ENCODE measurements around the gene TMEM54. TPM values are rescaled to one million over a fixed set of nuclear protein-coding genes. Genes with fewer than 3 reads are reported as not detected.

TMEM54 gene
- total RNA-seq (2011; cell fraction: chromatin; rRNA removed; ENCODE audit: low replicate concordance): 2.4 and 10.2 TPM in 2 replicates
- 19.3 and 19.7 TPM in 2 replicates for total RNA-seq (2011; cell fraction: nucleolus; rRNA removed)
- 14.0 and 21.6 TPM in 2 replicates for total RNA-seq (2011; cell fraction: nucleoplasm; rRNA removed)
- 12.8 and 14.5 TPM in 2 replicates for total RNA-seq (2014; rRNA removed)
- total RNA-seq (2014; rRNA removed; fragmentation: Illumina TruSeq; extraction: Trizol): 1.2 and 2.1 TPM in 2 replicates
- 3.8 TPM in 2 replicates for total RNA-seq (2015; rRNA removed; fragmentation: Illumina TruSeq; extraction: Trizol)
- total RNA-seq (2021): 13.1 and 15.1 TPM in 2 replicates
- polyA plus RNA-seq (2011; rRNA removed): 16.2 and 31.0 TPM in 2 replicates
- polyA plus RNA-seq (2011; cell fraction: cytosol; rRNA removed): 75.0 and 104 TPM in 2 replicates
- 24.7 and 26.3 TPM in 2 replicates for polyA plus RNA-seq (2011; cell fraction: nucleus; rRNA removed)
- 26.4 and 45.9 TPM in 2 replicates for polyA plus RNA-seq (2012)
- 8.2 and 11.8 TPM in 2 replicates for polyA plus RNA-seq (2014; fragmentation: Illumina TruSeq; extraction: Trizol)
- 1 to 10 TPM in 1 of 2 experiments, under 1 TPM in 1; 1.00 to 1.7 TPM for polyA plus RNA-seq (2014; fragmentation: Nextera tagmentation; extraction: Ambion mirVana)
- polyA plus RNA-seq (2014; rRNA removed): 9.8 and 13.3 TPM in 2 replicates
- polyA minus RNA-seq (2011; rRNA and poly(A)+ RNA removed): 5.4 and 6.5 TPM in 2 replicates
- polyA minus RNA-seq (2011; cell fraction: cytosol; rRNA and poly(A)+ RNA removed): 8.6 and 15.1 TPM in 2 replicates
- 4.2 TPM in 2 replicates for polyA minus RNA-seq (2011; cell fraction: nucleus; rRNA and poly(A)+ RNA removed)
- percentile 50 among the genes with signal in this experiment for Bru-seq, nascent RNA
- percentile 39 among the genes with signal in this experiment for BruChase-seq, experiment 1, labeled RNA remaining after a 2-hour chase
- BruChase-seq, experiment 2, labeled RNA remaining after a 6-hour chase: percentile 42 among the genes with signal in this experiment
- long read RNA-seq, experiment 1, transcript TMEM54-202 (6 exons, 999 nt): major isoform, 19 of 28 reads
- long read RNA-seq, experiment 1, partial matches to known transcripts: 0 of 28 reads
- long read RNA-seq, experiment 1, other reads (novel, unspliced or antisense): 5 of 28 reads
- long read RNA-seq, experiment 2, transcript TMEM54-202 (6 exons, 999 nt): major isoform, 9 of 11 reads
- long read RNA-seq, experiment 2, partial matches to known transcripts: 1 of 11 reads
- long read RNA-seq, experiment 2, other reads (novel, unspliced or antisense): 0 of 11 reads
- long read RNA-seq, experiment 3, partial matches to known transcripts: 0 of 1 reads
- long read RNA-seq, experiment 3, other reads (novel, unspliced or antisense): 0 of 1 reads

- CTCF ChIA-PET (ENCODE audit: low intra/inter-chr PET ratio): no interaction called here
- H4K20me1 ChIP-seq (replicated peaks; ENCODE audit: control insufficient read depth, insufficient read depth, low read length): peaks cover 17% of the 10 kb centered on the region
- intact Hi-C loops (cut with micrococcal nuclease): no loop called here
- DNase-seq (ENCODE audit: extremely low read depth in 1 of 4, low spot score in 3 of 4): peak; percentile 69 to 96 (median 90)
- H3K79me2 ChIP-seq (ENCODE audit: control insufficient read depth, insufficient read depth, low read length): no peaks in the 10 kb centered on the region
- no peak for FAIRE-seq
- no peaks in the 10 kb centered on the region for H3K36me3 ChIP-seq (ENCODE audit: control insufficient read depth, insufficient read depth, low read length)
- H3K4me3 ChIP-seq: peak within 1 kb of the TSS; percentile 49
- WGBS (ENCODE audit: insufficient coverage, low coverage, missing lambda C conversion rate): 4% methylated on average over 45 of the region's 92 CpGs
- ATAC-seq: peak; percentile 88
- no peak within 1 kb of the TSS for H3K27ac ChIP-seq (ENCODE audit: extremely low read depth, low read depth, low read length)
- POLR2A ChIA-PET: no interaction called here
- TSS peak; percentile 56 for BruUV-seq (replicated peaks)
- peaks cover 6 to 15% of the 10 kb centered on the region in 2 experiments; a peak in 4 of 5 replicates for H3K4me1 ChIP-seq (replicated peaks in 1 of 2; ENCODE audit: control insufficient read depth in 2 of 2, insufficient read depth in 2 of 2, low read length in 2 of 2)
- H3K9me3 ChIP-seq (replicated peaks; ENCODE audit: control insufficient read depth, insufficient read depth, low read depth, low read length): no peaks in the 10 kb centered on the region
- no peaks in the 10 kb centered on the region for H3K9me1 ChIP-seq (ENCODE audit: control insufficient read depth, insufficient read depth, low read length)
- H2AFZ ChIP-seq (ENCODE audit: low read depth, low read length): peak within 1 kb of the TSS; percentile 74
- H3K4me2 ChIP-seq (ENCODE audit: insufficient read depth, low read length): peak within 1 kb of the TSS; percentile 67
- peak within 1 kb of the TSS; percentile 47 to 89; a peak in 3 of 4 replicates for H3K9ac ChIP-seq (ENCODE audit: insufficient read depth in 1 of 2, low read depth in 2 of 2, low read length in 2 of 2)
- in situ Hi-C loops (cut with MboI): no loop called here
- H3K27me3 ChIP-seq (ENCODE audit: control insufficient read depth in 2 of 2, insufficient read depth in 2 of 2, low read length in 2 of 2): peaks cover 9 to 61% of the 10 kb centered on the region in 2 experiments
- TF ChIP-seq GTF2E2 (tag; IDR thresholded peaks at IDR 0.05) (no peak), MYC (IDR thresholded peaks at IDR 0.05; ENCODE audit: low read depth, low read length) (0 out of 2 replicates have a peak, but pooled peaks have one; percentile 36), MYC (CRISPR knock-in tag; IDR thresholded peaks at IDR 0.05; ENCODE audit: borderline replicate concordance, low read depth) (no peak), POLR2G (IDR thresholded peaks at IDR 0.05; ENCODE audit: low read depth, low read length) (peak; percentile 65), HMGN3 (IDR thresholded peaks at IDR 0.05; ENCODE audit: borderline replicate concordance, extremely low read depth, insufficient read length, low read depth, low read length) (peak; percentile 55), ZNF639 (CRISPR knock-in tag; conservative IDR thresholded peaks at IDR 0.05 in 1 of 2, IDR thresholded peaks at IDR 0.05 in 1 of 2) (peak in 1 of 2 experiments; percentile 84; a peak in 1 of 4 replicates), MEF2A (IDR thresholded peaks at IDR 0.05; ENCODE audit: control insufficient read depth, low read depth, low read length) (no peak), HNRNPL (IDR thresholded peaks at IDR 0.05; ENCODE audit: low read depth, low read length) (no peak), PHF8 (IDR thresholded peaks at IDR 0.05; ENCODE audit: borderline replicate concordance, low read length) (peak; percentile 83; the same call in 1 of the 2 replicates), ZNF511 (CRISPR knock-in tag; IDR thresholded peaks at IDR 0.05) (0 out of 2 replicates have a peak, but pooled peaks have one; percentile 20), ZFP36 (IDR thresholded peaks at IDR 0.05; ENCODE audit: low read depth, low read length, partially characterized antibody) (peak; percentile 76)
Observed at GRCh38 chr1:32900956-32901822, at the start of gene TMEM54. Gene TMEM54, minus strand, starts transcription at chr1:32901389. Its CDS starts 151 bp downstream, at chr1:32901238.

Data from K562 (cell line).